GM18868 (cell line): ENCODE results near the gene CTCF.

ENCODE experiments used
- ATAC-seq: cut with Tn5 transposase; IDR thresholded peaks from one replicate; pipeline ENCODE4 v1.9.1; 2021; ENCODE audit warnings: mild to moderate bottlenecking, moderate library complexity; ENCODE audit not compliant: unreplicated experiment

The CTCF gene

DNA sequence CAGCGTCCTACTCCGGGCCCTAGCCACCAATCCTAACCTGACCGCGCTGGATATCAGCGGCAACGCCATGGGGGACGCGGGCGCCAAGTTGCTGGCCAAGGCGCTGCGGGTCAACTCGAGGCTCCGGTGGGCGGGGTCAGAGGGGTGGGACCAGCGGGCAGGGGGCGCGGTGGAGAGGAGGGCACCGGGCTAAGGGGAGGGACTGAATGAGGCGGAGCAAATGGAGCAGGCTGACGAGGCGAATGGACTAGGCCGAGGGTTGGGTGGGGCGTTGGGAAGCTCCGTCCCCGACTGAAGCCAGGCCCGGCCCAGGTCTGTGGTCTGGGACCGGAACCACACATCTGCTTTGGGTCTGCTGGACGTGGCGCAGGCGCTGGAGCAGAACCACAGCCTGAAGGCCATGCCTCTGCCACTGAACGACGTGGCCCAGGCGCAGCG is 87.2 kb downstream of the CTCF start:
- no peak for ATAC-seq

DNA sequence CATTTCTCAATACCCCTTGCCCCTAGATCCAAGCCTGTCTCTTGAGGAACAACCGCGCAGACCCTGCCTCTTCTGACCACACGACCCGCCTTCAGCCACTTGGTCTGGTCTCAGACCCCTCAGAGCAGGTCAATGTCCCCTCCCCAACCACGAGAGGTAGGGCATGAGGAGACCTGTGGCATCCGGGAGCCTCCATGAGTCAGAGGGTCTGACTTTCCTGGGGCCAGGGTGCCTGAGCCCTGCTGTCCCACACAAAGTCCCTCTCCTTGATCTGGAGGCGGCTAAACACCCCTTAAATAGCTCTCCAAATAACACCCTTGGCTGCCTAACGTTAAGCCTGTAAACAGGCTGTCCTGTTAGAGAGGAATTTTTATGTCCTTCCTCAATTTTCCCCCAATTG is 87.7 kb downstream of the CTCF start:
- ATAC-seq = no peak

DNA sequence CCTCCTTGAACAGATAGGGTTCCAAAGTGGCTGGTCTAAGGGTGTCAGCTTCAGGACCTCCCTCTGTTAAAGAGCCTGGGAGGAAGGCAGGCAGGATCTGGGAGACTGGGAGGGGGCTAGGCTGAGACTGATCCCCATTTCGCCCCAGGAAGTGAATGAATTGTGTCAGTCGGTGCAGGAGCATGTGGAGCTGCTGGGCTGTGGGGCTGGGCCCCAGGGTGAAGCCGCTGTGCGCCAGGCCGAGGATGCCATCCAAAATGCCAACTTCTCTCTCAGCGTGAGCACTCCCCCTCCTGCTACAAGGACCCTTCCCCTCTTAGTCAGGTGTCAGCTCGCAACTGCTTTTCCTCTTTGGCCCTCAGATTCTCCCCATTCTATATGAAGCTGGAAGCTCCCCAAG is 88.7 kb downstream of the CTCF start:
- ATAC-seq = no peak

DNA sequence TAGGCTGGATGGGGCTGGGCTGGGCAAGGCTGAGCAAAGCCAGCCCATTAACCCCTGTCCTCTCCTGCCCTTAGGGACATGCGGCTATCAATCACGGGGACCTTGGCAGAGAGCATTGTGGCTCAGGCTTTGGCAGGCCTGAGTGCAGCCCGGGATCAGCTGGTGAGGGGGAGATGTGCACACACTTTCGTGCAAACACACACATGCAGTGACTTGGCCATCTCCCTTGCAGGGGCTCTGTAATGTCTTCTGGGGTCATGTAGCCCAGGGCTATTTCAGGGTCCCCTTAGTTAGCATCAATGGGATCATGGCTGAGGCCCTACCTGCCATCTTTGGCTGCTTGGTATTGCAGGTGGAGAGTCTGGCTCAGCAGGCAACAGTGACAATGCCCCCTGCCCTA is 89.5 kb downstream of the CTCF start:
- ATAC-seq = no peak

DNA sequence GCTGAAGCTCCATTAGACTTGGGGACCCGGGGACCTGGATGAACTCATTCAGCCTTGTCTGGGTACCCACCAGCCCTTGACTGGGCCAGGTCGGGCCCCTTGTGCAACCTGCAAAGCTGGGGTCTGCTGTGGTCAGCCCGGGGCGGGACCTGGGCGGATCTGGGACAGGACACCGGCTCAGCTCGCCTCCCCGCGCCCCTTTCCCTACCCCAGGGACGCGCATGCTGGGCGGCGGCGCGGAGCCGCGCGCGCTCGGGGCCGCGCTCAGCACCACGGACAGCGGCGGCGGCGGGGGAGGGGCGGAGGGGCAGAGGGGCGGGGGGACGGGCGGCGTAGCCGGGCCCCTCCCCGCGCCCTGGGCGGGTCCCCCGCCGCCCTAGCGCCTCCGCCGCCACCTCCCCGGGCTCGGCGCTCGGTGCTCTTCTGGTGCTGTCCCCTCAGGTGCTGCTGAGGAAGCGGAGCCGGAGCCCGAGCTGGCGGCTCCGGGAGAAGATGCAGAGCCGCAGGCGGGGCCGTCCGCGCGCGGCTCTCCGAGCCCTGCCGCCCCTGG is 90.3 kb downstream of the CTCF start:
- no peak for ATAC-seq

DNA sequence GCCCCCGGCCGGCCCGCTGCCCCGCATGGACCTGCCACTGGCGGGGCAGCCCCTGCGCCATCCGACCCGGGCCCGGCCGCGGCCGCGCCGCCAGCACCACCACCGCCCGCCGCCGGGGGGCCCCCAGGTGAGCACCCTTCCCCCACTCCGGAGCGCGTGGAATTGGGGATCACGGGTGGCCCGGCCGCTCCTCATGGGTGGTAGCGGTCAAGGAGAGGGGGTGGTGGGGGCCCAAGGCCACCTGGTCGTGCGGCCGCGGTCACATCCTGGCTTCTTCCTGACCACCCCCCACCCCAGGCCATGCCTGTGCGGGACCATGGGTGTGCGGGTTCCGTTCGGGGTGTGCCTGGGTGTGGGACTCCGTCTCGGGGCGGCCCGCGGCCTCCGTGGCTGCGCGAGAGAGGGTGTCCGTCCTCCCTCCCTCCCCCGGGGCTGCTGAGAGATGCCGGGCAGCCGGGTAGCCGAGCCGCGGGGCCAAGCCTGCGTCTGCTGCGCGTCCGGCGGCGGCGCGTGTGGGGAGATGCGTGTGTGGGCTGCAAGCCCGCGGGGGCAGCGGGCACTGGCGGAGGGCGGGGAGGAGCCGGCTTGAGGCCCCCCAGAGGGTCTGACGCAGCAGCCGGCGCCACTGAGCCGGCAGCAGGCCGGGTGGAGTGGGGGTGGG is 90.9 kb downstream of the CTCF start:
- ATAC-seq = no peak

DNA sequence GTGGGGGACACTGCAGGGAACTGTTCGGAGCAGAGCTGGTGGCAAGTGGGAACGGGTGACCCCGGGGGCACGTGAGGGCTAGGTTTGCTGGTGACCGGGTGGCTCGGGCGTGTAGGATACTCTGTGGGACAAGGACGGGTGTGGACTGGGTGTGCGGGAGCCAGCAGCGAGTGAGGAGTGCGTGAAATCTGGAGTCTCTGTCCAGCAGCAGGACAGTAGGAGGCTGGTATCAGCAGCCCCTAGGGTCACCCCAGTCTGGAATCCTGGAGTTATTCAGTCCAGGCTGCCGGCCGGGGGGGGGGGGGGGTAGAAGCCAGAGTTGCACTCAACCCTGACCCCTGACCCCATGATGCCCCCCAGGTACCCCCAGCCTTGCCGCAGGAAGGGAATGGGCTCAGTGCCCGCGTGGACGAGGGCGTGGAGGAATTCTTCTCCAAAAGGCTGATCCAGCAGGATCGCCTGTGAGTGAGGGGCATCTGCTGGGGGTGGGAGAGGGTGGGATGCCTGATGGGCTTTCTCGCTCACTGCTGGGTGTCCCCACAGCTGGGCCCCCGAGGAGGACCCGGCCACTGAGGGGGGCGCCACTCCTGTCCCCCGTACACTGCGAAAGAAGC is 91.6 kb downstream of the CTCF start:
- no peak for ATAC-seq

DNA sequence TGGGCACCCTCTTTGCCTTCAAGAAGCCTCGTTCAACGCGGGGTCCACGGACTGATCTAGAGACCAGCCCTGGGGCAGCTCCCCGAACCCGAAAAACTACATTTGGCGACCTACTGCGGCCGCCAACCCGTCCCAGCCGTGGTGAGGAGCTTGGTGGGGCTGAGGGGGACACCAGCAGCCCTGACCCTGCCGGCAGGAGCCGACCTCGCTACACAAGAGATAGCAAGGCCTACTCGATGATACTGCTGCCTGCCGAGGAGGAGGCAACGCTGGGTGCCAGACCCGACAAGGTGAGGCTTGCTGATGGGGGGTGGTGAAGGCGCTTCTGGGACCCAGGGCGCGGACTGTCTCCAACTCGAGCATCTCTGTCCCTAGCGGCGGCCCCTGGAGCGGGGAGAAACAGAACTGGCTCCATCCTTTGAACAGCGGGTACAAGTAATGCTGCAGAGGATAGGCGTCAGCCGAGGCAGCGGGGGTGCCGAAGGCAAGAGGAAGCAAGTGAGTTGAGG is 92.1 kb downstream of the CTCF start:
- ATAC-seq = no peak

DNA sequence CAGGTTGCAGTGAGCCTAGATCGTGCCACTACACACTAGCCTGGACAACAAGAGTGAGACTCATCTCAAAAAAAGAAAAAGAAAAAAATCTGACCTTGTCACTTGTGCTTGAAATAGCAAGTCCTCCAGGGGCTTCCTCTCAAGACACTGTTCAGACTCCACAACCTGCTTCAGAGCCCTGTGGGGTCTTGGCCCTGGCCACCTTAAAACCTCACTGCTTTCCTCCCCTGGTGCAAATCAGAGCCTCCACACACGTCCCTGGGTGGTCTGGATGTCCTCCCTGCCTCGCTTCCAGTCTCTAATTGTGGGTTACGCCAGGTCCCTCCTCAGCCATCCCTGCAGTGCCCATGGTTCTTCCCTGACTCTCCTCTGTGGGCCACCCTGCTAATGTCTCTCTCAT is 93.0 kb downstream of the CTCF start:
- ATAC-seq = no peak

DNA sequence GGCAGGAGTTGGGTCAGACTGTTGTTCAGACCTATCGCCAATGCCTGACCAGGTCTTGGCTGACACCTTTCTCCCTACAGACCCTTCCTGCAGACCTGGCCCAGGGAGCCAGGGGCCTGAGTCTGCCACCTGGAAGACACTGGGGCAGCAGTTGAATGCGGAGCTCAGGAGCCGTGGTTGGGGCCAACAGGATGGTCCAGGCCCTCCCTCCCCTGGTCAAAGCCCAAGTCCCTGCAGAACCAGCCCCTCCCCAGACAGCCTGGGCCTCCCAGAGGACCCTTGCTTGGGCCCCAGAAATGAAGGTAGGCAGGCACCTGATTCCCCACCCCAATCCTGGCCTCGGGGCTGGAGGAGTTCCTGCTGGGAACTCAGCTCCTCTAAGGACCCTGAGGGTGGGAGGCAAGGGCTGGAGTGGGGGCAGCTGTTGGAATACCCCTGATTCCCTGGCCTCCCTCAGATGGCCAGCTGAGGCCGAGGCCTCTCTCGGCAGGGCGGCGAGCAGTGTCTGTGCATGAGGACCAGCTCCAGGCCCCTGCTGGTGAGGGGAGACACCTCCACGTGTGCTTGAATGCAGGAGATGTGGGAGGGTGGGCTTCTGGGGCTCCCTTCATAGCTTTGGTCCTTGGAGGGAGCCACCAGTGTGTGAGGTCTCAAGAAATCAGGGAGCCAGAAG is 94.2 kb downstream of the CTCF start:
- no peak for ATAC-seq

DNA sequence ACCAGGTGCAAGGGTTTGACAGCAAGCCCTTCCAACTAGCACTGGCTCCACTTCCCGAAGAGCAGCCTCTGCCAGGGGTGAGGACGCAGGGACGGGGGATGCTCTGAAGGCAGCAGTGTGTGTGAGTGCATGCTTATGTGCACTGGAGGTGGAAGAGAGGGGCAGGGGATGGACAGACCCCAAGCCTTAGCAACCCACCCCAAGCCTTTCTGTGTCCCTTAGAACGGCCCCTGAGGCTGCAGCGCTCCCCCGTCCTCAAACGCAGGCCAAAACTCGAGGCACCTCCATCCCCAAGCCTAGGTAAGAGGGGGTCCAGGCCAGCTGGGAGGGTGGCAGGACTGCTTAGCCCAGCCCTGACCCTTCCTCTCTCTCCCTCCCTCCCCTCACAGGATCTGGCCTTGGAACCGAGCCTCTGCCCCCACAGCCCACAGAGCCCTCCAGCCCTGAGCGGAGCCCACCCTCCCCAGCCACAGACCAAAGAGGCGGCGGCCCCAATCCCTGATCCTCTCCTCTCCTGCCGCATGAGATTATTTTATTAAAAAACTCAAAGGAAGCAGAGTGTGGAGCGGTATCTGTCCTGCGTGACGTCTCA is 94.8 kb downstream of the CTCF start:
- no peak for ATAC-seq

DNA sequence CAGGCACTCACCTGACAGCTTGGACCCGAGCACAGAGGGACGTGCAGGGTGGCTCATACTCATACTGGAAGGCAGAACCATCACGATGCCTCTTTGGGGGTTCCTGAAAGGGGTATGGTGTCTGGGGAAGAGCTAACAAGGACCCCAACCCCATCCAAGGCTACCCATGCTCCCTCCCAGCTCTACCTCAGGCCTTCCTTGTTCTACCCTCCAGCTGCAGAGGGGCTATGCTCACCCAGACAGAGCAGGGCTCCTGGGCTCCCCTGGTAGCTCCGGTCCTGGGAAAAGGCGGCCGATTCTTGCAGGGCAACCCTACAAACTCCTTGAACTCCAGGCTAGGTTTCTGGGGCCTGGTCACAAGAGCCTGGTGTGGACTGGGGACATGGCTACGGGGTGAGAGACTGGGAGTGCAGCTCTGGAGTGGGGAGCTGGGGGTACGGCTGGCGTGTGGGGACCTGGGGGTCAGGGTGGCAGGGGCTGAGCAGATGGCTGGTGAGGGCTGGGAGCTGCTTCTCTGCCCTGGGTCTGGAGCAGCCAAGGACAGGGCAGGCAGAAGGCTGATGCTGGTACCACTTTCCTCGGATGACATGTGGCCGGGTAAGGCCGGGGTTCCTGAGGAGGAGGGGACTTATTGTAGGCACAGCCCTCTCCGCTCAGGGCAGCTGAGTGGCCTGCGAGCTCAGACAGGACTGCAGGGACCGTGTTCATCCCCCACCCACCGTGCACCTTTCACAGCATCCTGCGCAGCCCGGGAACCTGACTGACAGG is 95.6 kb downstream of the CTCF start:
- ATAC-seq = no peak

DNA sequence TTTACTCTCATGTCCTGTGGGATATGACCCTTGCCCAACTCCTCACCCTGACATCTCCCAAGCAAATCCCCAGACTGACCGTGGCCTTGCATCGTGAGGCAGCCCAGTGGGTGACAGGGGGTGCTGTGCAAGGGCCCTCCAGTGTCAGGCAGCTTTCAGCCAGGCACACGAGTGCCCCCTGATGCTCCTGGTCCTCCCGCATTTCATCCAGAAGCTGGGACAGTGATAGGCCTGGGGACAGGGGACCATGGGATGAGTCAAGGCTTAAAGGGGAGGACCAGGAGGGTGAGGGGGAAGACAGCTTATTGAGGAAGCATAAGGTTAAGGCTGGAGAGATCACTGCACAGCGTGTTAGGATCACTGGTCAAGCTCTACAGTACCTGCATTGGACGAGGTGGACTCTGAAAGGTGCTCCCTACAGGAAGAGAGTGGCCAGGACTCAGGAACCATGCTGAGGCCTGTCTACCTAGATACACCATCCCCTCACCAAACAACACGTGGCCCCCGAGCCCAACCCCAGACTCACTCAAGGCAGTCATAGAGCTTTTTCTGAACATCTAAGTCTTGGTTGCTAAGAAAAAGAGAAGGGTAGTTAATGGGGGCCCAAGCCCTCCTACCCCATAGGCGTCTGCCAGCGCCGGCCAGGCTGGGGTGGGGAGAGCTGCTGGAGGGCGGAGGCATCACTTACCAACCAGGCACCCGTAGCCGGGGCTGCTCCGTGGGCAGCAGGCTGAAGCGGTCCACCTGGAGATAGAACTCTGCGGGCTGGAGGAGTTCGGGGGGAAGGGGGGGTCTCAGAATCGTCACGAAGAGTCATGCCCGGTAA is 96.7 kb downstream of the CTCF start:
- no peak for ATAC-seq

DNA sequence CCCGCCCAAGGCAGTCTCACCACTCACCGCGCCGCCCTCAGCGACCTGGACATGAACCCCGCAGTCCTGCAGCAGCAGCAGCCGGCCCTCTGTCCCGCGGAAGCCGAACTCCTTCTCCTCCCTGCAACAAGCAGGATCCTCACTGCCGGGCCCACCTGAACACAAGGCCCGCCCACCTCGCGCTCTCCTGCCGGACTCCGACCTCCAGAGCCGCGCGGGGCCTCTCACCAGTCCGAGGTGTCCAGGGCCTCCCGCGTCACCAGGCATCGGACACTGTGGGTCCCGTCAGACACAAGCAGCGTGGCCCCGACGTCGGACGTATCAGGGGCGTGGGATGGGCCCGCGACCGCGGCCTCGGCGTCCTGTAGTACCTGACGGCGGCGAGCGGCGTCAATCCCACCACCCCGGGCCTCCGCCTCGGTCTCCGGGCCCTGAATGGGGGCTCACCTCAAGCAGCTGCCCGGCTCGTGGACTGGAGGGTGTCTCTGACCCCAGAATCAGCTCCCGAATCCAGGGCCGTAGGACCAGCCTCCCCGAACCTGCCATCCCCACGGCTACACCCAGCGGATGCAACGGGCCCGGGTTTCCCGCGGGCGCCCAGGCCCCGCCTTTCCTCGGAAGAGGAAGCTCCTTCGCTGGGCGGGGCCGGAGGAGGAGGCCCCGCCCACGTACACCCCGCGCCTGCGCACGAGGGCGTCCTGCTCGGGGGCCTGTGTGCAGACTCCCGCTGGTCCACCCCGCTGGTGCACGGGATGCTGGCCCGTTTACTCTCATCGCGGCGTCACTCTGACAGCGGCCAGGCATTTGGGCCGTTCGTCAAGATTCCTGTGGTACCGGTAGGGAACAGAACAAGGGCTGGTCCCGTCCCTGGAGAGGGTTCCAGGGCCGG is 97.6 kb downstream of the CTCF start, which contains the start of gene ACD:
ACD (minus strand) TSS at position 586 of the 889 bp plus-strand sequence; CDS start at position 546, 40 bp downstream.
- peak; percentile 57 for ATAC-seq

DNA sequence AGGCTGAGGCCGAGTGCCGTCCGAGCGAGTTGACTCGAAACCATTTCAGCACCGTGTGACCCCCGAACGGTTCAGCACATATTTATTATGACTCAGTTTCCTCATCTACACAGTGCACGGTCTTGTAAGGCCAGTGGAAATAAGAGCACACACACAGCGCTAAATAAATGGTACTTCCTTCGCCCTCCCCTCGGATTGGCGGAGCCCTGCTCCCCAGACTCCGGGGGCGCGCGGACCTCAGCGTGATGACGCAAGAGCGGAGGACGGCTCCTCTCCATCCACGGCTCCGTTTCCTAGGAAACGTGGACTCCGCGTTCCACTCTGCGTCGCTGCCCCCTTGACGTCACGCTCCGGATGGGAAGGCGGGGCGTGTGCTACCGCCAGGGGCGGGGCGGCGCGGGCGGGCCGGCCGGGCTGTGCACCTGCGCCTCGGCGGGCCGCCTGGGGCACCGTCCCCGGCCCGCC is 98.3 kb downstream of the CTCF start, which contains the start of gene PARD6A:
PARD6A (plus strand) TSS at position 397 of the 465 bp plus-strand sequence. CDS start 79 bp downstream, outside the sequence.
- peak; percentile 78 for ATAC-seq

DNA sequence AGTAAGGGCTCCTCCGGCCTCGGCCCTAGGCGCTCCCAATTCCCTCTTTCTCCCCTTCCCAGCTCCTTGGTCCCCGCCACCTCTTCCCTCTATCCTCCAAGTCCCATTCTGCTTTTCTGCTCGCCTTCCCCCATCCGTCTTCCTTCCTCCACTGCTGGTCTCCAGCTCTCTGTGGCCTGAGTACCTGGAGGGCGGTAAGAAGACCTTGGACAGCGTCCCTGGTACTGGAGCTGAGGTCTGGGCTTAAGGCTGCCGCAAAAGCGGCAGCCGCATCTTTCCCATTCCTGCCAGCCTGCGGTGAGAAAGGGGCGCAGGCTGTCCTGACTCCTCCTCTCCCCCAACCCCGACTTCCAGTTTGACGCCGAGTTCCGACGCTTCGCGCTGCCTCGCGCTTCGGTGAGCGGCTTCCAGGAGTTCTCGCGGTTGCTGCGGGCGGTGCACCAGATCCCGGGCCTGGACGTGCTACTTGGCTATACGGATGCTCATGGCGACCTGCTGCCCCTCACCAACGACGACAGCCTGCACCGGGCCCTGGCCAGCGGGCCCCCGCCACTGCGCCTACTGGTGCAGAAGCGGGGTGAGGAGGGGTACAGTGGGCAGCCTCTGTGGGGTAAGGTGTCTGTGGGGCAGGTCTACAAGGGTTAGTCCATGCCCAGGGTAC is 98.9 kb downstream of the CTCF start:
- ATAC-seq = no peak

DNA sequence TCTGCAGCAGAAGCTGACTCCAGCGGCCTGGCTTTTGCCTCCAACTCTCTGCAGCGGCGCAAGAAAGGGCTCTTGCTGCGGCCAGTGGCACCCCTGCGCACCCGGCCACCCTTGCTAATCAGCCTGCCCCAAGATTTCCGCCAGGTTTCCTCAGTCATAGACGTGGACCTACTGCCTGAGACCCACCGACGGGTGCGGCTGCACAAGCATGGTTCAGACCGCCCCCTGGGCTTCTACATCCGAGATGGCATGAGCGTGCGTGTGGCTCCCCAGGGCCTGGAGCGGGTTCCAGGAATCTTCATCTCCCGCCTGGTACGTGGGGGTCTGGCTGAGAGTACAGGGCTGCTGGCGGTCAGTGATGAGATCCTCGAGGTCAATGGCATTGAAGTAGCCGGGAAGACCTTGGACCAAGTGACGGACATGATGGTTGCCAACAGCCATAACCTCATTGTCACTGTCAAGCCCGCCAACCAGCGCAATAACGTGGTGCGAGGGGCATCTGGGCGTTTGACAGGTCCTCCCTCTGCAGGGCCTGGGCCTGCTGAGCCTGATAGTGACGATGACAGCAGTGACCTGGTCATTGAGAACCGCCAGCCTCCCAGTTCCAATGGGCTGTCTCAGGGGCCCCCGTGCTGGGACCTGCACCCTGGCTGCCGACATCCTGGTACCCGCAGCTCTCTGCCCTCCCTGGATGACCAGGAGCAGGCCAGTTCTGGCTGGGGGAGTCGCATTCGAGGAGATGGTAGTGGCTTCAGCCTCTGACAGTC is 99.7 kb downstream of the CTCF start:
- no peak for ATAC-seq
